ENCODE results near the gene GRIK3. TPM values are rescaled to one million over a fixed set of nuclear protein-coding genes. Genes with fewer than 3 reads are reported as not detected.

GRIK3 gene
- polyA plus RNA-seq, 2 of the 4 experiments (the other 2 are of a cell fraction): not detected

GRCh38 chr1:36975642-36976041, 58.7 kb downstream of the GRIK3 start:
- Histone ChIP-seq H3K4me1 (no peaks in the 10 kb centered on the region), H3K4me2 (no peak overlapping the region), H3K9me3 (no peaks in the 10 kb centered on the region), H3K4me3 (no peak overlapping the region), H3K27ac (no peak overlapping the region)
- CTCF ChIA-PET: interaction anchor here (1.2 kb wide), 1 partner anchor 9 kb away, joined by 3 read pairs; no protein-coding TSS in a partner anchor
- DNase-seq (ENCODE audit: low read depth in 1 of 2, low spot score in 1 of 2) (peak in 1 of 2 experiments; percentile 14), FAIRE-seq (no peak), ATAC-seq (no peak)
- POLR2A ChIA-PET: no interaction called here
- 10% methylated on average over 5 of the region's 5 CpGs for WGBS (ENCODE audit: missing lambda C conversion rate)
- TF ChIP-seq USF2 (IDR thresholded peaks at IDR 0.05) (peak; percentile 54; the same call in 1 of the 2 replicates), CHD4 (IDR thresholded peaks at IDR 0.05; ENCODE audit: borderline replicate concordance) (no peak), ZC3H11A (IDR thresholded peaks at IDR 0.05) (no peak)

DNA sequence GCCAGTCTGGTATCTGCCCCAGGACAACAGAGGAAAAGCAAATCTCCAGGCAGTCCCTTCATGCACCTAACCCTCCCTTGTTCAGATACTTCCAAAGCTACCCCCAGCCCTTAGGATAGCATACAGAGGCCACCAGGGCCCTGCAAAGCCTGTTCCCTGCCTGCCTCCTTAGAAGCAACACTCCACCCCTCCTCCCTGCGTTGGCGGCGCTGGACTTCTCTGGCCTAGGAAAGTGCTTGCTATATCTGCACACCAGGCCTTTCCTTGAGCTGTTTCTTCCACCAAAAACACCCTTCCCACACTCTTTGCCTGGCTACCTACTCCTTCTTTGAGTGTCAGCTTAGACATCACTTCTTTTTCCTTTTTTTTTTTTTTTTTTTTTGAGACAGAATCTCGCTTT, 61.3 kb downstream of the GRIK3 start:
- POLR2A ChIA-PET: no interaction called here
- DNase-seq (ENCODE audit: low read depth in 1 of 2, low spot score in 1 of 2) (no peak), FAIRE-seq (no peak), ATAC-seq (no peak)
- Histone ChIP-seq H3K4me3 (no peak overlapping the region), H3K4me1 (no peaks in the 10 kb centered on the region), H3K27ac (no peak overlapping the region), H3K9me3 (no peaks in the 10 kb centered on the region), H3K4me2 (no peak overlapping the region)
- CTCF ChIA-PET: no interaction called here
- TF ChIP-seq PHF8 (IDR thresholded peaks at IDR 0.05; ENCODE audit: borderline replicate concordance, low read depth) (no peak), SMC3 (IDR thresholded peaks at IDR 0.05) (no peak), CHD4 (IDR thresholded peaks at IDR 0.05; ENCODE audit: borderline replicate concordance) (no peak)
- TF ChIP-seq, protein P1, sequence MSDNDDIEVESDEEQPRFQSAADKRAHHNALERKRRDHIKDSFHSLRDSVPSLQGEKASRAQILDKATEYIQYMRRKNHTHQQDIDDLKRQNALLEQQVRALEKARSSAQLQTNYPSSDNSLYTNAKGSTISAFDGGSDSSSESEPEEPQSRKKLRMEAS (IDR thresholded peaks at IDR 0.05): no peak
- WGBS (ENCODE audit: missing lambda C conversion rate): 75% methylated on average over 3 of the region's 4 CpGs

DNA sequence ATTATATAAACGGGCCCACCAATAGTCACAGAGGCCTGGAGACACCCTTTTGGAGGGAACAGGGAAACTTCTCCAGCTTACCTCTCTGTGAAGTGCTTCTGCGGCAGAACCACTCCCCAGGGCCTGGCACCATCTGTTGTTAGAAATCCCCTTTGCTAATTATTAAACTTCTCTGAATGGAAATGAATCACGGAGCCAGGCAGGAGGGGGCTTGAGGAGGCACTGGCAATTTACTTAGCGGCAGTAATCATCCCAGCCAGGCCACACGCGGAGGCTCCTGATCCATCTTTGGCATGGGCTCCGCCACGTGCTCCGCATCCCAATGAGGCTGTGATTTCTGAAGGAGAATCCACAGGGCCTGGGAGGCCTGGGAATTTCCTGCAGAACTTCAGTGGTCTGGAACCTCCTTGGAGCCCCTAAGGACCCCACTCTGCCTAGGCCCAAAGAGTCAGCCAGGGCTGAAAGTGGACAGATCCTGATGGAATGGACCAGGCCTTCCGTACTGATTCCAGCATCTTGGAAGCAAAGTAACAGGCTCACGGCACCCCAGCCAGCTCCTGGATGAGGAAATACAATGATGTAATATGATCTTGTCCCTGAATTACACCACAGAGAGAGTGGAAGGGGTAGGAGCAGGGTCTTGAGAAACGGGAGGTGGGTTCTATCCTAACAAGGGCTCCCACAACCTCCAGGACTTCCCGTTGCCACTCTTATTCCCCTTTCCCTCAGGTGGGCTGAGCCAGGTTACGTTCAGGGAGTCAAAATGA, 62.3 kb downstream of the GRIK3 start:
- no peak overlapping the region for H3K4me2 ChIP-seq
- 47% methylated on average over 13 of the region's 14 CpGs for WGBS (ENCODE audit: missing lambda C conversion rate)
- no peak overlapping the region for H3K4me3 ChIP-seq
- H3K4me1 ChIP-seq: no peaks in the 10 kb centered on the region
- no peak overlapping the region for H3K27ac ChIP-seq
- TF ChIP-seq NR3C1 (IDR thresholded peaks at IDR 0.05) (no peak), ZSCAN20 (CRISPR knock-in tag; IDR thresholded peaks at IDR 0.05) (no peak), CBX8 (IDR thresholded peaks at IDR 0.05) (no peak), TP53 (CRISPR knock-in tag; IDR thresholded peaks at IDR 0.05) (no peak), ZFP36 (IDR thresholded peaks at IDR 0.05; ENCODE audit: borderline replicate concordance, partially characterized antibody) (no peak), RFX5 (IDR thresholded peaks at IDR 0.05) (no peak), ESRRA (IDR thresholded peaks at IDR 0.05; ENCODE audit: borderline replicate concordance, low read length) (no peak), MYC (IDR thresholded peaks at IDR 0.05; ENCODE audit: borderline replicate concordance, low read length) (no peak), RARB (CRISPR knock-in tag; IDR thresholded peaks at IDR 0.05) (no peak), RAD21 (conservative IDR thresholded peaks at IDR 0.05 in 1 of 2, IDR thresholded peaks at IDR 0.05 in 1 of 2) (no peak)
- TF ChIP-seq, protein P2, sequence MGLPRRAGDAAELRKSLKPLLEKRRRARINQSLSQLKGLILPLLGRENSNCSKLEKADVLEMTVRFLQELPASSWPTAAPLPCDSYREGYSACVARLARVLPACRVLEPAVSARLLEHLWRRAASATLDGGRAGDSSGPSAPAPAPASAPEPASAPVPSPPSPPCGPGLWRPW (IDR thresholded peaks at IDR 0.05): no peak
- DNase-seq (ENCODE audit: low read depth in 1 of 2, low spot score in 1 of 2) (no peak), FAIRE-seq (no peak), ATAC-seq (no peak)
- ChIA-PET POLR2A (no interaction called here), CTCF (no interaction called here)
- no peaks in the 10 kb centered on the region for H3K9me3 ChIP-seq

DNA sequence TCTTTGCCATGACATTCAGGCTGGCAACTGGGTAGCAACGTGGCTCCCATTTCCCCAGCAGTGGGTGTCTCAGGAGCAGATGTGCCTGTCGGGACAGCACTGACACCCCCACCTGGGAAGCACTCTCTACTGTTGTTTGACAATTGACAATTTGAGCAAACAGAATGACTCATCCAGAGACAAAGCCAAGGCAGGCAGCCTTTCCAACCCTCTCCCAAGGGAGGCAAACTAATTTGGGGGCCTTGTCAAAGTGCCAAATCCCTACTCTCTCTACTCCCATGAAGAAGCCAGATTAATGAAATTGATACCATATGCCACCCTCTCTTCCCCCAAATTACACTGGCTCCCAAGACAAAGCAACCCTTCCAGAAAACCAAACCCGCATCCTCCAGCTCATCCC, 65.6 kb downstream of the GRIK3 start:
- CTCF ChIA-PET: no interaction called here
- no peak overlapping the region for H3K27ac ChIP-seq
- no peaks in the 10 kb centered on the region for H3K4me1 ChIP-seq
- no peak for ATAC-seq
- 57% methylated on average over 1 of the region's 3 CpGs for WGBS (ENCODE audit: missing lambda C conversion rate)
- FAIRE-seq: no peak
- no peak overlapping the region for H3K4me3 ChIP-seq
- DNase-seq (ENCODE audit: low read depth in 1 of 2, low spot score in 1 of 2): no peak
- no peak overlapping the region for H3K4me2 ChIP-seq
- no peaks in the 10 kb centered on the region for H3K9me3 ChIP-seq
- POLR2A ChIA-PET: no interaction called here
- no peak for TF ChIP-seq REST (IDR thresholded peaks at IDR 0.05)
- no peak for TF ChIP-seq USF2 (IDR thresholded peaks at IDR 0.05)
- TF ChIP-seq, protein P3, sequence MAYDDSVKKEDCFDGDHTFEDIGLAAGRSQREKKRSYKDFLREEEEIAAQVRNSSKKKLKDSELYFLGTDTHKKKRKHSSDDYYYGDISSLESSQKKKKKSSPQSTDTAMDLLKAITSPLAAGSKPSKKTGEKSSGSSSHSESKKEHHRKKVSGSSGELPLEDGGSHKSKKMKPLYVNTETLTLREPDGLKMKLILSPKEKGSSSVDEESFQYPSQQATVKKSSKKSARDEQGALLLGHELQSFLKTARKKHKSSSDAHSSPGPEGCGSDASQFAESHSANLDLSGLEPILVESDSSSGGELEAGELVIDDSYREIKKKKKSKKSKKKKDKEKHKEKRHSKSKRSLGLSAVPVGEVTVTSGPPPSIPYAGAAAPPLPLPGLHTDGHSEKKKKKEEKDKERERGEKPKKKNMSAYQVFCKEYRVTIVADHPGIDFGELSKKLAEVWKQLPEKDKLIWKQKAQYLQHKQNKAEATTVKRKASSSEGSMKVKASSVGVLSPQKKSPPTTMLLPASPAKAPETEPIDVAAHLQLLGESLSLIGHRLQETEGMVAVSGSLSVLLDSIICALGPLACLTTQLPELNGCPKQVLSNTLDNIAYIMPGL (CRISPR knock-in tag; IDR thresholded peaks at IDR 0.05; ENCODE audit: borderline replicate concordance): no peak
- no peak for TF ChIP-seq NR3C1 (IDR thresholded peaks at IDR 0.05)
- TF ChIP-seq JUNB (IDR thresholded peaks at IDR 0.05): no peak
- TF ChIP-seq MYC (IDR thresholded peaks at IDR 0.05; ENCODE audit: borderline replicate concordance, low read length): no peak
- no peak for TF ChIP-seq FOSL2 (IDR thresholded peaks at IDR 0.05)
- no peak for TF ChIP-seq FOSL2 (CRISPR knock-in tag; IDR thresholded peaks at IDR 0.05)
- no peak for TF ChIP-seq NPAS2 (CRISPR knock-in tag; IDR thresholded peaks at IDR 0.05; ENCODE audit: borderline replicate concordance)
